ENCODE results near the gene VEPH1.

- TF ChIP-seq GATA2 (CRISPR knock-in tag; IDR thresholded peaks at IDR 0.05) (no peak), TEAD4 (IDR thresholded peaks at IDR 0.05; ENCODE audit: borderline replicate concordance, insufficient read depth) (no peak)
These were observed 185.3 kb downstream of the VEPH1 start for GRCh38 chr3:157317895-157318294.

All from SK-N-SH (cell line).